ENCODE results near the gene MT1B.

DNA sequence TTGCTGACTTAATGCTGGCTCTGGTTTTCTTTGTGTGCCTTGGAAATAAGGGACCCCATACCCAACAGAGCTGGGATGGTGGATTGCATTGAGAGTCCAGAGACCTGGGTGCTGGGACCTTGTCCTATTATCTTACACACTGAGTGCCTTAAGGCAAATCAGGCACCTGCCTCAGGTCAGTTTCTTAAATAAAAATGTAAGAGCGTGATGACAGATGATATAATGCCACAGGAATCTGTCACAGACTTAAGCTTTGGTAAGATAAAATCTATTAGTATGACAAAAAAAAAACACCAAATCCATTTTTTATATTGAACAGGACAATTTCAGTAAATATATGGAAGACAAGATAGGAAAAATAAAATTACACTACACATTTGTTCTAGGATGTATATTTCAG lies 11.6 kb upstream of the MT1B start:
- TF ChIP-seq, protein P1, sequence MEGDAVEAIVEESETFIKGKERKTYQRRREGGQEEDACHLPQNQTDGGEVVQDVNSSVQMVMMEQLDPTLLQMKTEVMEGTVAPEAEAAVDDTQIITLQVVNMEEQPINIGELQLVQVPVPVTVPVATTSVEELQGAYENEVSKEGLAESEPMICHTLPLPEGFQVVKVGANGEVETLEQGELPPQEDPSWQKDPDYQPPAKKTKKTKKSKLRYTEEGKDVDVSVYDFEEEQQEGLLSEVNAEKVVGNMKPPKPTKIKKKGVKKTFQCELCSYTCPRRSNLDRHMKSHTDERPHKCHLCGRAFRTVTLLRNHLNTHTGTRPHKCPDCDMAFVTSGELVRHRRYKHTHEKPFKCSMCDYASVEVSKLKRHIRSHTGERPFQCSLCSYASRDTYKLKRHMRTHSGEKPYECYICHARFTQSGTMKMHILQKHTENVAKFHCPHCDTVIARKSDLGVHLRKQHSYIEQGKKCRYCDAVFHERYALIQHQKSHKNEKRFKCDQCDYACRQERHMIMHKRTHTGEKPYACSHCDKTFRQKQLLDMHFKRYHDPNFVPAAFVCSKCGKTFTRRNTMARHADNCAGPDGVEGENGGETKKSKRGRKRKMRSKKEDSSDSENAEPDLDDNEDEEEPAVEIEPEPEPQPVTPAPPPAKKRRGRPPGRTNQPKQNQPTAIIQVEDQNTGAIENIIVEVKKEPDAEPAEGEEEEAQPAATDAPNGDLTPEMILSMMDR (IDR thresholded peaks at IDR 0.05; ENCODE audit: low read depth, low read length), result no peak
- TF ChIP-seq EZH2phosphoT487 (IDR thresholded peaks at IDR 0.05; ENCODE audit: low read depth), result no peak

Measured in OCI-LY3 (cell line).